Type B pancreatic cell (in vitro differentiated cells): ENCODE data around the gene HOXC11. TPM values are rescaled to one million over a fixed set of nuclear protein-coding genes. Genes with fewer than 3 reads are reported as not detected.

Source experiments
- DNase-seq: peaks from one replicate; pipeline ENCODE4 v3.0.0; 2021; ENCODE audit warnings: mixed read lengths; ENCODE audit not compliant: unreplicated experiment; ENCODE audit errors: extremely low spot score
- H3K27ac Mint-ChIP-seq: 2 replicates; pipeline ENCODE4 v1.8.0; 2021; ENCODE audit warnings: mild to moderate bottlenecking, mixed read lengths
- H3K27me3 Mint-ChIP-seq: 2 replicates; pipeline ENCODE4 v1.8.0; 2021; ENCODE audit warnings: mixed read lengths
- H3K36me3 Mint-ChIP-seq: 2 replicates; pipeline ENCODE4 v1.8.0; 2021; ENCODE audit warnings: mixed read lengths
- H3K4me1 Mint-ChIP-seq: one replicate; pipeline ENCODE4 v1.8.0; 2021; ENCODE audit warnings: mixed read lengths; ENCODE audit not compliant: unreplicated experiment
- H3K4me3 Mint-ChIP-seq: 2 replicates; pipeline ENCODE4 v1.8.0; 2021; ENCODE audit warnings: mild to moderate bottlenecking, mixed read lengths
- H3K9me3 Mint-ChIP-seq: 2 replicates; pipeline ENCODE4 v1.8.0; 2021; ENCODE audit warnings: mixed read lengths
- CTCF ChIP-seq: fragments of 200-600 bp; sonication (generic); conservative IDR thresholded peaks from 2 replicates; pipeline ENCODE4 v1.5.0; 2021; ENCODE audit warnings: antibody characterized with exemption, mild to moderate bottlenecking
- total RNA-seq: library from RNA; stranded (reverse); gene quantifications from 2 replicates; pipeline ENCODE4 v1.2.1, GENCODE V29; 2021; ENCODE audit warnings: low replicate concordance

The HOXC11 gene
- total RNA-seq, 1 donor from 2014 or later: 0.12 TPM

DNA sequence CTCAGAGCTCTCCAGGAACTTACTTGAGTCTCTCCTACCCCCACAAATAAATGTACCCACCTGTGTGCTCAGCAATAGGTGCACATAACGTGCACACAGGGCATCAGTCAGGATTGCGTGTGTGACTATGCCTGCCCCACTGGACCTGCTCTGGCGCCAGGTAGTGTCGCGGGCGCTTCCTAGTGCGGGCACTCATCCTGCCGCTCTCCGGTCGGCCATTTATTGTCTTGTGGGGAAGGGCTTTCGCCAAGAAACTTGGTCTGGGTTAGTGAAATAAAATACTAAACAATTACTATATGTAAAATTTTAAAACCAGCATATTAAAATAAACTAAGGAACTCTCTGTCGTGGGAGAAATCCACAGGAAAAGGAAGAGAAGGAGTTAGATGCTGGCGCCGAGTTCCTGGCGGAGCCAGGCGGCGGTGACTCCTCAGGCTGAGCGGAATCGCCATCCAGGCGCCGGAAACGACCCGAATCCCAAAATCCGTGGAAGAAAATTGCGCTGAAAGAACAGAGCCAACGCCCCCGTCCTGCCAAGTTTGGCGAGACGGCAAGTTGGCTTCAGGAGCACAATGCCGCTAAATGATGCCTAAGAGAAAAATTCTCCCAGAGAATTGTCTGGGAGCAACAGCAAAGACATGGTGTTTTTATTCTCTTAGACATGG is 42.2 kb upstream of the HOXC11 start:
- H3K27ac Mint-ChIP-seq: no peak overlapping the region
- no peak overlapping the region for H3K4me3 Mint-ChIP-seq
- H3K4me1 Mint-ChIP-seq: peaks cover 7% of the 10 kb centered on the region
- H3K36me3 Mint-ChIP-seq: no peaks in the 10 kb centered on the region
- H3K9me3 Mint-ChIP-seq: peaks cover 3% of the 10 kb centered on the region
- H3K27me3 Mint-ChIP-seq: peaks cover 100% of the 10 kb centered on the region
- DNase-seq: no peak
- no peak for TF ChIP-seq CTCF

- no peak for DNase-seq
- no peak overlapping the region for H3K4me3 Mint-ChIP-seq
- H3K27me3 Mint-ChIP-seq: peaks cover 100% of the 10 kb centered on the region
- peaks cover 3% of the 10 kb centered on the region for H3K9me3 Mint-ChIP-seq
- TF ChIP-seq CTCF: no peak
- H3K36me3 Mint-ChIP-seq: peaks cover 2% of the 10 kb centered on the region
- peaks cover 8% of the 10 kb centered on the region for H3K4me1 Mint-ChIP-seq
- no peak overlapping the region for H3K27ac Mint-ChIP-seq
These were observed 40.9 kb upstream of the HOXC11 start for GRCh38 chr12:53931844-53932581.

DNA sequence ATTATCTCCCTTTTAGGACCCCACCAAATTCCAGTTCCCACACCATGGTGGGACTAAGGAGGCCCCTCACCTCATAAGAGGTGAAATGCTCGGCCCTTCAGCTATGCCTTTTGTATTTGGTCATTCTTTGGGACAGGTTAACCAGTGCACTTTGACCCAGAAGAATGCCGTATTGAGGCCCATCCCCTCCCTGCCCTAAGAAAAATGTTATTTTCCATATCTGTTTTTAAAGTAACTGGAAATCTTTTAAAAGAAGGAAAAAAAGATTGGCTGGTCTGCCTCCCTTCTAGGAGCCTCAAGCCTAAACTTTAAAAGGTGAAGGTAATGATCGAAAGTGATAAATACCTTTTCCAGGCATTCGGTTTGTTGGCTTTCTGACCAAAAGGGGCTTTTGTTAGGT is 40.0 kb upstream of the HOXC11 start:
- peaks cover 100% of the 10 kb centered on the region for H3K27me3 Mint-ChIP-seq
- no peak for DNase-seq
- H3K27ac Mint-ChIP-seq: no peak overlapping the region
- peaks cover 8% of the 10 kb centered on the region for H3K4me1 Mint-ChIP-seq
- peaks cover 5% of the 10 kb centered on the region for H3K36me3 Mint-ChIP-seq
- H3K9me3 Mint-ChIP-seq: peaks cover 3% of the 10 kb centered on the region
- no peak overlapping the region for H3K4me3 Mint-ChIP-seq
- no peak for TF ChIP-seq CTCF

DNA sequence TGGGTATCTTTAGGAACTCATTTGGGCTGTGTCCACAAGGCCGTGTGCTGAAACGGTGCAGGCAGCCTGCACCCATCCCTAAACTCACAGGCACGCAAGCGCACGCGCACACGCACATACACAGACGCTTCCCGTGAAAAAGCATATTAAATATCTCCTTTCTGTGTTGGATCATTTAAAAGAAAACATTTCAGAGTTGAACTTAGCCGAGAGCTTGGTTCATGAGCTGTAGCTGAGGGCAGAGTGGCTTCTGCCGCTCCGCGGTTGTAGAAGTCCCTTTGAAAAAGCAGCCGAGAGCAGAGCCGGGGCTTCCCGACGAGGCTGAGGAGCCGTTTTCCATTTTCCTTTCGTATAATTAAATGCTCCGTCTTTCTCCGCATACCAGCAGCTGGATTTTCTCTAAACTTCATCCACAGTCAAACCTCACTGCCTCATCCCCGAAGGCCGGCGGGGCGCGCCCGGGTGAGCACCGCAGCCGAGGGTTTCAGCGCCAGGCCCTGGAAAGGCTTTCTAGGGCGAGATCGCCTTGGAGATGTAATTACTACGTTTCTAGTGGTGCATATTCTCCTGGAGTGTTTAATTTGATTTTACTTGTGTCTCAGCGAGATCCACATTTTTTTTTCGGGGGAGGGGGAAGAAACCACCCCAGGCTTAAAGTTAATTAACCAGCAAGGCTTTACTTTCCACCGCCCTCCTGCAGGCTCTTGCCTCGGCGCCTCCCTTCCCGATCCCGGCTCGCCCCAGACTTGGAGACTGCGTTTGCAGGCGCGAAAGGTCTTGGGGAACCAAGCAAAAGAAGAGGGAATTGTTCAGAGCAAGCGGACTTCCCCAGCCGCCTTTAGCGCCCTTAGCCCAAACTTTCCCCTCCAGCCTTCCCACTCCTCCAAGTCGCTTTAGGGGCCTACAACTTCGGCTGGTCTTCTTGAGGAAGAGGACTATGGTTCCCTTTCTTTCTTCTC is 37.3 kb upstream of the HOXC11 start:
- H3K27me3 Mint-ChIP-seq: peaks cover 98% of the 10 kb centered on the region
- no peaks in the 10 kb centered on the region for H3K9me3 Mint-ChIP-seq
- TF ChIP-seq CTCF: no peak
- peaks cover 8% of the 10 kb centered on the region for H3K4me1 Mint-ChIP-seq
- H3K27ac Mint-ChIP-seq: no peak overlapping the region
- peak; percentile 64 for DNase-seq
- peak overlapping the region; percentile 83 for H3K4me3 Mint-ChIP-seq
- peaks cover 5% of the 10 kb centered on the region for H3K36me3 Mint-ChIP-seq

DNA sequence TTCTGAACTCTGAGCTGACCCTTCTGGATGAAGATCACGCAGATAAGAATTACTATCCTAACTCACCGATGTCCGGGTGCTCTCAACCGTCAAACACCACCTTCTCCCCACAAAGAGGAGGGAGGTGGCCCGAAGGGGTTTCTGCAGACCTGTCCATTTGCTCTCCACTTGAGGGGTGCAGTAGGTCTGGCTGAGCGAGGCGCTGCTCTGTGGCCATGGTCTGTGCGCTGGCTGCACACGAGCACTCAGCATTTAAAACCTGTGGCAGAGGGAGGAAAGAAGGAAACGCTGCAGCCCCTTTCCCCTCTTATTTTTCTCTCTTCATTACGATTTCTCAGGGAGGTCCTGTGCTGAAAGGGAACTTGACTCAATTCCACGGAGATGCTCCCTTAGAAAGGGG is 35.8 kb upstream of the HOXC11 start:
- DNase-seq: peak; percentile 52
- Mint-ChIP-seq H3K36me3 (peaks cover 5% of the 10 kb centered on the region), H3K27me3 (peaks cover 97% of the 10 kb centered on the region), H3K4me3 (peak overlapping the region; percentile 11), H3K4me1 (peaks cover 8% of the 10 kb centered on the region), H3K27ac (peak overlapping the region; percentile 61), H3K9me3 (no peaks in the 10 kb centered on the region)
- TF ChIP-seq CTCF: no peak
